ENCODE data around the gene SCPEP1.

The SCPEP1 gene

DNA sequence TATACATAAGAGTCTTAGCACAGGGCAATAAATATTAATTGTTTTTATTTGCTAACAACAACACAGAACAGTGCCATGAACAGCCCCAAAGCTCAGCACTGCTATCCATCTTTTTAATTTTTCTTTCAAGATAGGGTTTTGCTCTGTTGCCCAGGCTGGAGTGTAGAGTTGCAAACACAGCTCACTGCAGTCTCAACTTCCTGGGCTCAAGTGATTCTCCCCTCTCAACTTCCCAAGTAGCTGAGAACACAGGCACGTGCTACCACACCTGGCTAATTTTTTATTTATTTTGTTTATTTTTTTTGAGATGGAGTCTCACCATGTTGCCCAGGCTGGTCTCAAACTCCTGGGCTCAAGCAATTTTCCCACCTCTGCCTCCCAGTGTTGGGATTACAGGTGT, 59.5 kb downstream of the SCPEP1 start:
- no peak for DNase-seq (ENCODE audit: extremely low read depth in 1 of 2, low read depth in 1 of 2)

DNA sequence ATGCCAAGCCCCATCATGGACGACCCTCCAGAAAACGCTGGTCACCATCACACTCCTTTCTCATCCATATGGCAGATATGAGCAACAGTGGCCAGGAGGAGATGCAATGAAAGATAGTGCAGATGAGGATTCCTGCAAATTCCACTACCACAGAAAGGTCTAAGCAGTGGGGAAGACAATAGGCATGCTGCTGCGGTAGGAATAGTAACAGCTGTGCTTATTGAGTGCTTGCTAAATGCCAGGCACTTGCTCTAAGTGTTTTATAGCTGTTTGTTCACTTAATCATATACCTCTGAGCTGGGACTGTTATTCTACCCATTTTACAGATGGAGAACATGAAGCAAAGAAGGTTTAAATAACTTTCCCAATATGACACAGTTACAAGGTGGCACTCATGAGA, 60.6 kb downstream of the SCPEP1 start:
- DNase-seq (ENCODE audit: extremely low read depth in 1 of 2, low read depth in 1 of 2), result no peak

DNA sequence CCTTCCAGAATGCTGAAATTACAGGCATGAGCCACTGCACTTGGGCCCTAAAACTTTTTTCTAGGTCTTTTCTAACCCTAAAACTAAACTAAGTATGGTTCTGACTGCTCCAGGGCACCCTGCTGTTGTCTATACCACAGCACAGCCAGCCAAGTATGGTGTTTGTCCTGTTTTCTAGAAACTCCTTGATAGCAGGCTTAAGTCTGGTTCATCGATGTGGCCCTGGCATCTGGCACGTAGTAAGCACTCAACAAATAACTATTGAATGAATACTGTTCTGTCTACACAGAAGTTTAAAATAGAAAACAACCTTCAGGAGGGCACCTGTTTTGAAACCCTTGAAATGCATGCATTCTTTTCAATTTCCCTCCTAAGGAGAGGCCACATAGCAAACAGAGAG, 62.6 kb downstream of the SCPEP1 start:
- DNase-seq (ENCODE audit: extremely low read depth in 1 of 2, low read depth in 1 of 2), result no peak

DNA sequence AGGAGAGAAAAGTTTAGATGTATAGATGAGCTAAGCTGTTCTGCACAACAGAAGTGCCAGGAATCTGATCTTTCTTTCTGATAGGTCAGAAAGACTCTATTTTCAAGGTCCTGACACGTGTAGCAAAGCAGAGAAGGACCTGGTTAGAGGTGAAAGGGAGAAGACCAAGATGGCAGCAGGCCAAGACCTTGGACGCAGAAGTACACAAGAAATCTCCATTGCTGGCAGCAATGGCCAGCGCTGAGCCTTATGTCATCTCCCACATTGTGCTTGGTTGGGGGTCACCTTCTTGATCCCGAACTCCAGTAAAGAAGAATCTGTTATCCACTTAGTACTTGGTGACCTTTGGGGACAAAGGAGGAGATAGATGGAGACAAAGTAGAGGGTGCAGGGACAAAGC, 65.3 kb downstream of the SCPEP1 start:
- DNase-seq (ENCODE audit: extremely low read depth in 1 of 2, low read depth in 1 of 2), result no peak

DNA sequence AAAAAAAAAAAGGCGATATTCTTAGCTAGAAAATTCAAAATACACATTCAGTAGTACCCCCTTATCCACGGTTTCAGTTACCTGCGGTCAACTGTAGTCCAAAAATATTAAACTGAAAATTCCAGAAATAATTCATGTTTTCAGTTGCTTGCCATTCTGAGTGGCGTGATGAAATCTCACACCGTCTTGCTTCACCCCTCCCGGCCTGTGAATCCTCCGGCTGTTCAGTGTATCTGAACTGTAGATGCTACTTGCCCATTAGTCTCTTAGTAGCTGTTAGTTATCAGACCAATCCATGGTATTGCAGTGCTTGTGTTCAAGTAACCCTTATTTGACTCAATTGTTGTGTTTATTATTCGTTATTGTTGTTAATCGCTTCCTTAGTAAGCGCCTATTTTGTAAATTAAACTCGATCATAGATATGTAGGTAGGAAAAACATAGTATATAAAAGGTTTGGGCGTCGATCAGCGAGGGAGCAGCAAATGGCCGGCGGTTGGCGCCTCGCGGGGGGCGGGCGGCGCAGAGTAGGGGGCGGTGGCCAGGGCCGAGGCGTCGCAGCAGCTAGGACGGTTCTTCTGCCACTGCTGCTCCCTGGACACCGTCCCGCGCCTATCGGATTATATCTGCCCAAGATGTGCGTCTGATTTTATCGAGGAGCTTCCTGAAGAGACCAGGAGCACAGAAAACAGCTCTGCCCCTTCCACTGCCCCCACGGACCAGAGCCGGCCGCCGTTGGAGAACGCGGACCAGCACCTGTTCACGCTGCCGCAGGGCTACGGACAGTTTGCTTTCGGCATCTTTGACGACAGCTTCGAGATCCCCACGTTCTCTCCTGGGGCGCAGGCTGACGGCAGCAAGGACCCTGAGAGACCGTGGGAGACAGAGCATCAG, 67.3 kb downstream of the SCPEP1 start:
- DNase-seq (ENCODE audit: extremely low read depth in 1 of 2, low read depth in 1 of 2), result no peak

DNA sequence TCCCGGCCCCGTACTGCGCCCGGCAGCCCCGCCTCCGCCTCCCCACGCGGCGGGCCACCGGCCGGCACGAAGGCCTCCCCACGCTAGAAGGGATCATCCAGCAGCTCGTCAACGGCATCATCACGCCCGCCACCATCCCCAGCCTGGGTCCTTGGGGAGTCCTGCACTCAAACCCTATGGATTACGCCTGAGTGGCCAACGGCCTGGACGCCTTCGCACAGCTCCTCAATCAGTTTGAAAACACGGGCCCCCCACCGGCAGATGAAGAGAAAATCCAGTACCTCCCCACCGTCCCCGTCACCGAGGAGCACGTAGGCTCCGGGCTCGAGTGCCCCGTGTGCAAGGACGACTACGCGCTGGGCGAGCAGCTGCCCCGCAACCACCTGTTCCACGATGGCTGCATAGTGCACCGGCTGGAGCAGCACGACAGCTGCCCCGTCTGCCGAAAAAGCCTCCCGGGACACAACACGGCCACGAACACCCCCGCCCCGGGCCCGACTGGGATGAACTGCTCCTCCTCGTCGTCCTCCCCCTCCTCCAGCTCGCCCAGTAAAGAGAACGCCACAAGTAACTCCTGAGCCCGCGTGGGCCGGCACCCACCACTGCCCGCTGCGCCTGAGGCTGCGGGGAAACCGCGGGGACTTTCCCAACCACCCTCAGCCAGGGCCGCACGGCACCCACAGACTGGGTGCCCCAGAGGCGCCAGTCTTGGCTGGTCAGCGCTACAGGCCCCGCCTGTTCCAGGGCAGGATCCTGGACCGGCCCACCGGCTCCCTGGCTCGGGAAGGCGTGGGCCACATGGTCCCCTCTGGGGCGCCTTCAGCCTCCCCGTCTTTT, 68.2 kb downstream of the SCPEP1 start:
- peak; percentile 1 to 33 for DNase-seq (ENCODE audit: extremely low read depth in 1 of 2, low read depth in 1 of 2)

DNA sequence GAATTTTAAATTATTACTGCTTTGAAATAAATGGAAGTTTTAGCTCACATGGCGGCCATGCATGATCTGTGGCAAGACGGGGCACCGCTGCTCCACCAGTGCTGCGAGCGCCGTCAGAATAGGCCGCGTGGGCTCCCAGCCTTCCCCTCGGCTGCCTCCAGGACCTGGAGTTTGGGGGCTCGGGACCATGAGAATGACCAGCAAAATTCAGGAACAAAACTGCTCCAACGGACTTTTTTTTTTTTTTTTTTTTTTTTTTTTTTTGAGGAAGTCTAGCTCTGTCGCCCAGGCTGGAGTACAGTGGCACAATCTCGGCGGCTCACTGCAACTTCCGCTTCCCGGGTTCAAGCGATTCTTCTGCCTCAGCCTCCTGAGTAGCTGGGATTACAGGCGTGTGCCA, 68.8 kb downstream of the SCPEP1 start:
- no peak for DNase-seq (ENCODE audit: extremely low read depth in 1 of 2, low read depth in 1 of 2)

DNA sequence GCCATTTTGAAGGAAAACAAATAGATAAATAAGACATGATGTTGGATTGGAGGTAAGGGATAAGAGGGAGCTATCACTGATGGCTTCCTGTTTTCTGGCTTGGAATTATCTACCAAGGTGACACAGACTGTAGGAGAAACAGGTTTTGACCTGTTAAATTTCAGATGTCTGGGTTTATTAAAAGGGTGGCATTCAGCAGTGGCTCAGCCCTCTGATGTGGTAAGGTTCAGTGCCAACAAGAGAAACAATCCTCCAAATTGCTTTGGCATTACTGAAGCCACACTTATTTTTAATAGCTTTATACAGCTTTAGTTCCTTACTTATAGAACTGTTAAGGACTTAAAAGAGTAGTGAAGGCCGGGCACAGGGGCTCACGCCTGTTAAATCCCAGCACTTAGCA, 70.2 kb downstream of the SCPEP1 start:
- no peak for DNase-seq (ENCODE audit: extremely low read depth in 1 of 2, low read depth in 1 of 2)

DNA sequence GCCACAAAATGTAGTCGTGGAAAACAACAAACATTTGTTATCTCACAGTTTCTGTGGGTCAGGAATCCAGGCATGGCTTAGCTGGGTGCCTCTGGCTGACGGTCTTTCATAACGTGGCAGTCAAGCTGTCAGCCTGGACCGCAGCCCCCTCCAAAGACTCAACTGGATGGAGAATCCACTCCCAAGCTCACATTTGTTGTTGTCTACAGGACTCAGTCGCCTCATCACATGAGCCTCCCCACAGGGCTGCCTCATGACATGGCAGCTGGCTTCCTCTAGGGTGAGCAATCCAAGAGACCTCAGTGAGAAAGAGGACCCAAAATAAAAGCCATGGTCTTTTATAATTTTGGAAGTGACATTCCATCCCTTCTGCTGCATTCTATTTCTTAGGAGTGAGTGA, 72.4 kb downstream of the SCPEP1 start:
- DNase-seq (ENCODE audit: extremely low read depth in 1 of 2, low read depth in 1 of 2), result no peak

DNA sequence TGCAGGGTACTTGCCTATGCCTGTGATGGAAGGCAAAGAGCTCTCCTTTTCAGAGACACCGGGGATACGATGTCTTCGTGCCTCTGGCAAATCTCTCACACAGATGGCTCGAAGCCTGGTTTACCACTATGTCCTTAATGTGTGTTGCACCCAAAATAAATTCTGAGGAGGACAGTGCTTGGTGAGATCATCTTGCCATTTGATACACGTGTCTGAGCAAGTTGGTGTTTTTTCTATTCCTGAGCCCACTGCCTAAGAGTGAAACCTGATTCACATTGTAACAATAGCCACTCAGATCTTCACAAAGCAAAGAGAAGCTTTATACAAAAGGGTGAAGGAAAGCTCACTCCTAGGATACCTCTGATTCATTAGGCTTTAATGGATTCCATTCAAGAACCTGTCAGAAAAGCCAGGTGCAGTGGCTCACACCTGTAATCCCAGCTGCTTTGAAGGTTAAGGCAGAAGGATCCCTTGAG, 74.0 kb downstream of the SCPEP1 start:
- no peak for DNase-seq (ENCODE audit: extremely low read depth in 1 of 2, low read depth in 1 of 2)

Data from stimulated activated CD8-positive, alpha-beta memory T cell treated with anti-CD3 and anti-CD28 coated beads, Interleukin-7, amount 100 ng/mL, for 48 hours (primary cell).